Measurements from ENCODE around the gene ARHGEF25. TPM values are rescaled to one million over a fixed set of nuclear protein-coding genes. Genes with fewer than 3 reads are reported as not detected.

The ARHGEF25 gene
- total and polyA plus RNA-seq, 2 donors (not counting 1 experiment from before 2014, with no cell fraction given), result 0.12 TPM; not detected in 1

GRCh38 chr12:57623385-57623784 is 12.2 kb downstream of the ARHGEF25 start:
- Histone ChIP-seq H3K4me1 (ENCODE audit: control insufficient read depth in 2 of 2, insufficient read depth in 2 of 2, low read length in 2 of 2) (peaks cover 42 to 59% of the 10 kb centered on the region in 2 donors), H3K27ac (ENCODE audit: low read length in 2 of 2) (no peak overlapping the region), H3K79me2 (ENCODE audit: control insufficient read depth, insufficient read depth, low read length) (no peaks in the 10 kb centered on the region), H3K4me3 (ENCODE audit: control extremely low read depth in 1 of 5, extremely low read depth in 1 of 5, insufficient read depth in 1 of 5, low read depth in 2 of 5, low read length in 4 of 5) (no peak overlapping the region), H3K36me3 (replicated peaks in 1 of 2; ENCODE audit: control extremely low read depth in 1 of 2, control insufficient read depth in 1 of 2, extremely low read depth in 1 of 2, insufficient read depth in 2 of 2, low read length in 1 of 2) (no peaks in the 10 kb centered on the region), H2AFZ (ENCODE audit: insufficient read depth, low read depth, low read length, poor library complexity, severe bottlenecking) (no peak overlapping the region), H3K4me2 (replicated peaks; ENCODE audit: low read depth, low read length, poor library complexity, severe bottlenecking) (no peak overlapping the region), H3K9me3 (ENCODE audit: control extremely low read depth in 1 of 3, control insufficient read depth in 2 of 3, insufficient read depth in 1 of 3, low read length in 2 of 3) (peaks cover 0 to 19% (median 0%) of the 10 kb centered on the region in 3 donors), H3K9ac (ENCODE audit: low read length) (no peak overlapping the region), H4K20me1 (ENCODE audit: control insufficient read depth, insufficient read depth, low read length, poor library complexity, severe bottlenecking) (peaks cover 7% of the 10 kb centered on the region), H3K27me3 (replicated peaks in 1 of 4; ENCODE audit: control extremely low read depth in 1 of 4, control insufficient read depth in 3 of 4, insufficient read depth in 4 of 4, low read length in 3 of 4) (peaks cover 0 to 96% (median 77%) of the 10 kb centered on the region in 4 experiments)
- no peak for ATAC-seq (ENCODE audit: low read depth)
- TF ChIP-seq CTCF (IDR thresholded peaks at IDR 0.05), result no peak
- no peak for TF ChIP-seq EZH2 (IDR thresholded peaks at IDR 0.05; ENCODE audit: borderline replicate concordance, insufficient read depth, low read depth, low read length, poor library complexity, severe bottlenecking)
- ChIA-PET CTCF (interaction anchor here (1.3 to 3.3 kb wide), 3 partner anchors 11 to 48 kb away, joined by 3 to 17 read pairs (median 4); no protein-coding TSS in a partner anchor), POLR2A (no interaction called here)
- H3K4me1 Mint-ChIP-seq, result peaks cover 46% of the 10 kb centered on the region
- intact Hi-C loops (cut with micrococcal nuclease), result loop anchor here (5.0 kb wide), 2 partner anchors 101 to 146 kb away; partner anchors contain the start of genes ARHGAP9, DDIT3 and MBD6
- no peaks in the 10 kb centered on the region for H3K9me3 Mint-ChIP-seq (ENCODE audit: insufficient read depth)
- no peak overlapping the region for H3K27ac Mint-ChIP-seq
- no peak overlapping the region for H3K4me3 Mint-ChIP-seq
- DNase-seq, result no peak
- peaks cover 84% of the 10 kb centered on the region for H3K27me3 Mint-ChIP-seq
- WGBS (ENCODE audit: insufficient coverage), result 63% methylated on average over 2 of the region's 2 CpGs

GRCh38 chr12:57623811-57624390 is 12.7 kb downstream of the ARHGEF25 start:
- H3K4me3 Mint-ChIP-seq, result no peak overlapping the region
- Histone ChIP-seq H2AFZ (ENCODE audit: insufficient read depth, low read depth, low read length, poor library complexity, severe bottlenecking) (no peak overlapping the region), H3K79me2 (ENCODE audit: control insufficient read depth, insufficient read depth, low read length) (no peaks in the 10 kb centered on the region), H3K36me3 (replicated peaks in 1 of 2; ENCODE audit: control extremely low read depth in 1 of 2, control insufficient read depth in 1 of 2, extremely low read depth in 1 of 2, insufficient read depth in 2 of 2, low read length in 1 of 2) (no peaks in the 10 kb centered on the region), H3K9me3 (ENCODE audit: control extremely low read depth in 1 of 3, control insufficient read depth in 2 of 3, insufficient read depth in 1 of 3, low read length in 2 of 3) (peaks cover 0 to 23% (median 0%) of the 10 kb centered on the region in 3 donors), H3K27ac (ENCODE audit: low read length in 2 of 2) (no peak overlapping the region), H4K20me1 (ENCODE audit: control insufficient read depth, insufficient read depth, low read length, poor library complexity, severe bottlenecking) (peaks cover 7% of the 10 kb centered on the region), H3K4me3 (ENCODE audit: control extremely low read depth in 1 of 5, extremely low read depth in 1 of 5, insufficient read depth in 1 of 5, low read depth in 2 of 5, low read length in 4 of 5) (no peak overlapping the region), H3K4me1 (ENCODE audit: control insufficient read depth in 2 of 2, insufficient read depth in 2 of 2, low read length in 2 of 2) (peaks cover 42 to 62% of the 10 kb centered on the region in 2 donors), H3K9ac (ENCODE audit: low read length) (no peak overlapping the region), H3K4me2 (replicated peaks; ENCODE audit: low read depth, low read length, poor library complexity, severe bottlenecking) (no peak overlapping the region), H3K27me3 (replicated peaks in 1 of 4; ENCODE audit: control extremely low read depth in 1 of 4, control insufficient read depth in 3 of 4, insufficient read depth in 4 of 4, low read length in 3 of 4) (peaks cover 0 to 99% (median 81%) of the 10 kb centered on the region in 4 experiments)
- ATAC-seq (ENCODE audit: low read depth), result no peak
- no peak for TF ChIP-seq EZH2 (IDR thresholded peaks at IDR 0.05; ENCODE audit: borderline replicate concordance, insufficient read depth, low read depth, low read length, poor library complexity, severe bottlenecking)
- POLR2A ChIA-PET, result no interaction called here
- WGBS (ENCODE audit: insufficient coverage), result 69% methylated on average over 4 of the region's 5 CpGs
- peaks cover 44% of the 10 kb centered on the region for H3K4me1 Mint-ChIP-seq
- peaks cover 85% of the 10 kb centered on the region for H3K27me3 Mint-ChIP-seq
- no peak for DNase-seq
- intact Hi-C loops (cut with micrococcal nuclease), result loop anchor here (5.0 kb wide), 2 partner anchors 102 to 147 kb away; partner anchors contain the start of genes ARHGAP9, DDIT3 and MBD6
- CTCF ChIA-PET, result interaction anchor here (1.2 to 3.3 kb wide), 3 partner anchors 38 to 165 kb away, joined by 4 to 17 read pairs (median 5); partner anchors contain the start of gene GLI1
- H3K9me3 Mint-ChIP-seq (ENCODE audit: insufficient read depth), result no peaks in the 10 kb centered on the region
- H3K27ac Mint-ChIP-seq, result no peak overlapping the region

All from B cell (primary cell).